Measurements from ENCODE around the gene CALN1.

GRCh38 chr7:72098807-72099580 is 313.1 kb downstream of the CALN1 start:
- TF ChIP-seq, protein P1, sequence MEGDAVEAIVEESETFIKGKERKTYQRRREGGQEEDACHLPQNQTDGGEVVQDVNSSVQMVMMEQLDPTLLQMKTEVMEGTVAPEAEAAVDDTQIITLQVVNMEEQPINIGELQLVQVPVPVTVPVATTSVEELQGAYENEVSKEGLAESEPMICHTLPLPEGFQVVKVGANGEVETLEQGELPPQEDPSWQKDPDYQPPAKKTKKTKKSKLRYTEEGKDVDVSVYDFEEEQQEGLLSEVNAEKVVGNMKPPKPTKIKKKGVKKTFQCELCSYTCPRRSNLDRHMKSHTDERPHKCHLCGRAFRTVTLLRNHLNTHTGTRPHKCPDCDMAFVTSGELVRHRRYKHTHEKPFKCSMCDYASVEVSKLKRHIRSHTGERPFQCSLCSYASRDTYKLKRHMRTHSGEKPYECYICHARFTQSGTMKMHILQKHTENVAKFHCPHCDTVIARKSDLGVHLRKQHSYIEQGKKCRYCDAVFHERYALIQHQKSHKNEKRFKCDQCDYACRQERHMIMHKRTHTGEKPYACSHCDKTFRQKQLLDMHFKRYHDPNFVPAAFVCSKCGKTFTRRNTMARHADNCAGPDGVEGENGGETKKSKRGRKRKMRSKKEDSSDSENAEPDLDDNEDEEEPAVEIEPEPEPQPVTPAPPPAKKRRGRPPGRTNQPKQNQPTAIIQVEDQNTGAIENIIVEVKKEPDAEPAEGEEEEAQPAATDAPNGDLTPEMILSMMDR (conservative IDR thresholded peaks at IDR 0.05) = no peak
- TF ChIP-seq ZFX (IDR thresholded peaks at IDR 0.05) = no peak
